ENCODE results near the gene CNTN5.

CNTN5 gene

GRCh38 chr11:100192181-100192580 lies 1171.4 kb downstream of the CNTN5 start:
- no peaks in the 10 kb centered on the region for H3K9me3 ChIP-seq (ENCODE audit: insufficient read depth, low read depth, low read length)
- no peak overlapping the region for H3K9ac ChIP-seq (ENCODE audit: low read depth, low read length)
- H3K4me3 ChIP-seq (ENCODE audit: low read length) = no peak overlapping the region
- peaks cover 3% of the 10 kb centered on the region; the same call in 1 of the 2 replicates for H3K4me1 ChIP-seq (ENCODE audit: insufficient read depth, low read length)
- H3K27ac ChIP-seq (ENCODE audit: low read depth, low read length) = no peak overlapping the region
- WGBS = 80% methylated on average over 1 of the region's 1 CpG
- no peaks in the 10 kb centered on the region for H3K36me3 ChIP-seq (ENCODE audit: insufficient read depth, low read length)
- no peaks in the 10 kb centered on the region for H3K27me3 ChIP-seq (ENCODE audit: insufficient read depth, low read length)

GRCh38 chr11:100203789-100204188 lies 1183.0 kb downstream of the CNTN5 start:
- 91% methylated on average over 2 of the region's 2 CpGs for WGBS
- no peaks in the 10 kb centered on the region for H3K4me1 ChIP-seq (ENCODE audit: insufficient read depth, low read length)
- no peaks in the 10 kb centered on the region for H3K27me3 ChIP-seq (ENCODE audit: insufficient read depth, low read length)
- H3K36me3 ChIP-seq (ENCODE audit: insufficient read depth, low read length) = no peaks in the 10 kb centered on the region
- no peak overlapping the region for H3K9ac ChIP-seq (ENCODE audit: low read depth, low read length)
- H3K27ac ChIP-seq (ENCODE audit: low read depth, low read length) = no peak overlapping the region
- no peaks in the 10 kb centered on the region for H3K9me3 ChIP-seq (ENCODE audit: insufficient read depth, low read depth, low read length)
- no peak overlapping the region for H3K4me3 ChIP-seq (ENCODE audit: low read length)

- no peak overlapping the region for H3K27ac ChIP-seq (ENCODE audit: low read depth, low read length)
- no peaks in the 10 kb centered on the region for H3K9me3 ChIP-seq (ENCODE audit: insufficient read depth, low read depth, low read length)
- WGBS = 100% methylated on average over 1 of the region's 2 CpGs
- no peak overlapping the region for H3K4me3 ChIP-seq (ENCODE audit: low read length)
- H3K27me3 ChIP-seq (ENCODE audit: insufficient read depth, low read length) = no peaks in the 10 kb centered on the region
- no peak overlapping the region for H3K9ac ChIP-seq (ENCODE audit: low read depth, low read length)
- no peaks in the 10 kb centered on the region for H3K36me3 ChIP-seq (ENCODE audit: insufficient read depth, low read length)
- no peaks in the 10 kb centered on the region for H3K4me1 ChIP-seq (ENCODE audit: insufficient read depth, low read length)
Measured at GRCh38 chr11:100205926-100206325, 1185.2 kb downstream of the CNTN5 start.

- Histone ChIP-seq H3K9ac (ENCODE audit: low read depth, low read length) (no peak overlapping the region), H3K4me1 (ENCODE audit: insufficient read depth, low read length) (no peaks in the 10 kb centered on the region), H3K4me3 (ENCODE audit: low read length) (no peak overlapping the region), H3K9me3 (ENCODE audit: insufficient read depth, low read depth, low read length) (no peaks in the 10 kb centered on the region), H3K27ac (ENCODE audit: low read depth, low read length) (no peak overlapping the region), H3K27me3 (ENCODE audit: insufficient read depth, low read length) (no peaks in the 10 kb centered on the region), H3K36me3 (ENCODE audit: insufficient read depth, low read length) (no peaks in the 10 kb centered on the region)
- WGBS = 98% methylated on average over 2 of the region's 2 CpGs
Measured at GRCh38 chr11:100208207-100208606, 1187.5 kb downstream of the CNTN5 start.

- 82% methylated on average over 1 of the region's 1 CpG for WGBS
- Histone ChIP-seq H3K27ac (ENCODE audit: low read depth, low read length) (no peak overlapping the region), H3K4me1 (ENCODE audit: insufficient read depth, low read length) (no peaks in the 10 kb centered on the region), H3K9ac (ENCODE audit: low read depth, low read length) (no peak overlapping the region), H3K27me3 (ENCODE audit: insufficient read depth, low read length) (no peaks in the 10 kb centered on the region), H3K9me3 (ENCODE audit: insufficient read depth, low read depth, low read length) (no peaks in the 10 kb centered on the region), H3K36me3 (ENCODE audit: insufficient read depth, low read length) (no peaks in the 10 kb centered on the region), H3K4me3 (ENCODE audit: low read length) (no peak overlapping the region)
Measured at GRCh38 chr11:100214791-100215190, 1194.0 kb downstream of the CNTN5 start.

- Histone ChIP-seq H3K4me3 (ENCODE audit: low read length) (no peak overlapping the region), H3K9ac (ENCODE audit: low read depth, low read length) (no peak overlapping the region), H3K9me3 (ENCODE audit: insufficient read depth, low read depth, low read length) (no peaks in the 10 kb centered on the region), H3K27me3 (ENCODE audit: insufficient read depth, low read length) (no peaks in the 10 kb centered on the region), H3K36me3 (ENCODE audit: insufficient read depth, low read length) (no peaks in the 10 kb centered on the region), H3K4me1 (ENCODE audit: insufficient read depth, low read length) (peaks cover 14% of the 10 kb centered on the region; the same call in 1 of the 2 replicates), H3K27ac (ENCODE audit: low read depth, low read length) (no peak overlapping the region)
- 85% methylated on average over 3 of the region's 3 CpGs for WGBS
Measured at GRCh38 chr11:100220801-100221200, 1200.1 kb downstream of the CNTN5 start.

- peaks cover 14% of the 10 kb centered on the region; the same call in 1 of the 2 replicates for H3K4me1 ChIP-seq (ENCODE audit: insufficient read depth, low read length)
- WGBS = 83% methylated on average over 2 of the region's 2 CpGs
- no peak overlapping the region for H3K4me3 ChIP-seq (ENCODE audit: low read length)
- no peak overlapping the region for H3K9ac ChIP-seq (ENCODE audit: low read depth, low read length)
- no peak overlapping the region; the same call in 1 of the 2 replicates for H3K27ac ChIP-seq (ENCODE audit: low read depth, low read length)
- H3K36me3 ChIP-seq (ENCODE audit: insufficient read depth, low read length) = no peaks in the 10 kb centered on the region
- H3K27me3 ChIP-seq (ENCODE audit: insufficient read depth, low read length) = no peaks in the 10 kb centered on the region
- H3K9me3 ChIP-seq (ENCODE audit: insufficient read depth, low read depth, low read length) = no peaks in the 10 kb centered on the region
Measured at GRCh38 chr11:100221791-100222190, 1201.0 kb downstream of the CNTN5 start.

- H3K9me3 ChIP-seq (ENCODE audit: insufficient read depth, low read depth, low read length) = no peaks in the 10 kb centered on the region
- no peak overlapping the region for H3K9ac ChIP-seq (ENCODE audit: low read depth, low read length)
- no peaks in the 10 kb centered on the region for H3K27me3 ChIP-seq (ENCODE audit: insufficient read depth, low read length)
- H3K36me3 ChIP-seq (ENCODE audit: insufficient read depth, low read length) = no peaks in the 10 kb centered on the region
- 89% methylated on average over 1 of the region's 1 CpG for WGBS
- no peak overlapping the region for H3K27ac ChIP-seq (ENCODE audit: low read depth, low read length)
- no peak overlapping the region for H3K4me3 ChIP-seq (ENCODE audit: low read length)
- H3K4me1 ChIP-seq (ENCODE audit: insufficient read depth, low read length) = peaks cover 14% of the 10 kb centered on the region; the same call in 1 of the 2 replicates
Measured at GRCh38 chr11:100224541-100225034, 1203.8 kb downstream of the CNTN5 start.

GRCh38 chr11:100229086-100229485 lies 1208.3 kb downstream of the CNTN5 start:
- H3K9ac ChIP-seq (ENCODE audit: low read depth, low read length) = no peak overlapping the region
- no peaks in the 10 kb centered on the region for H3K36me3 ChIP-seq (ENCODE audit: insufficient read depth, low read length)
- no peaks in the 10 kb centered on the region for H3K4me1 ChIP-seq (ENCODE audit: insufficient read depth, low read length)
- WGBS = no CpG with 5 or more reads among the region's 1 CpG
- no peaks in the 10 kb centered on the region for H3K27me3 ChIP-seq (ENCODE audit: insufficient read depth, low read length)
- H3K4me3 ChIP-seq (ENCODE audit: low read length) = no peak overlapping the region
- no peak overlapping the region for H3K27ac ChIP-seq (ENCODE audit: low read depth, low read length)
- H3K9me3 ChIP-seq (ENCODE audit: insufficient read depth, low read depth, low read length) = no peaks in the 10 kb centered on the region

GRCh38 chr11:100232006-100232405 lies 1211.3 kb downstream of the CNTN5 start:
- Histone ChIP-seq H3K27me3 (ENCODE audit: insufficient read depth, low read length) (no peaks in the 10 kb centered on the region), H3K36me3 (ENCODE audit: insufficient read depth, low read length) (no peaks in the 10 kb centered on the region), H3K9ac (ENCODE audit: low read depth, low read length) (no peak overlapping the region), H3K9me3 (ENCODE audit: insufficient read depth, low read depth, low read length) (no peaks in the 10 kb centered on the region), H3K27ac (ENCODE audit: low read depth, low read length) (no peak overlapping the region), H3K4me3 (ENCODE audit: low read length) (no peak overlapping the region), H3K4me1 (ENCODE audit: insufficient read depth, low read length) (no peaks in the 10 kb centered on the region)
- 92% methylated on average over 2 of the region's 2 CpGs for WGBS

- Histone ChIP-seq H3K27me3 (ENCODE audit: insufficient read depth, low read length) (no peaks in the 10 kb centered on the region), H3K27ac (ENCODE audit: low read depth, low read length) (no peak overlapping the region), H3K9me3 (ENCODE audit: insufficient read depth, low read depth, low read length) (no peaks in the 10 kb centered on the region), H3K36me3 (ENCODE audit: insufficient read depth, low read length) (no peaks in the 10 kb centered on the region), H3K4me1 (ENCODE audit: insufficient read depth, low read length) (no peaks in the 10 kb centered on the region), H3K9ac (ENCODE audit: low read depth, low read length) (no peak overlapping the region), H3K4me3 (ENCODE audit: low read length) (no peak overlapping the region)
- WGBS = 59% methylated on average over 3 of the region's 4 CpGs
Measured at GRCh38 chr11:100235085-100235484, 1214.3 kb downstream of the CNTN5 start.

GRCh38 chr11:100240025-100240539 lies 1219.3 kb downstream of the CNTN5 start:
- Histone ChIP-seq H3K9me3 (ENCODE audit: insufficient read depth, low read depth, low read length) (no peaks in the 10 kb centered on the region), H3K27ac (ENCODE audit: low read depth, low read length) (no peak overlapping the region), H3K4me3 (ENCODE audit: low read length) (no peak overlapping the region), H3K27me3 (ENCODE audit: insufficient read depth, low read length) (no peaks in the 10 kb centered on the region), H3K4me1 (ENCODE audit: insufficient read depth, low read length) (no peaks in the 10 kb centered on the region), H3K36me3 (ENCODE audit: insufficient read depth, low read length) (no peaks in the 10 kb centered on the region), H3K9ac (ENCODE audit: low read depth, low read length) (no peak overlapping the region)
- 91% methylated on average over 5 of the region's 5 CpGs for WGBS
